ENCODE results near the gene MAP3K8. TPM values are rescaled to one million over a fixed set of nuclear protein-coding genes. Genes with fewer than 3 reads are reported as not detected.

The MAP3K8 gene
- total and polyA plus RNA-seq, 9 of the 15 experiments (the other 6 are each of a cell fraction or from before 2014, with no cell fraction given), result 6.9 to 23.6 (median 13.6) TPM

DNA sequence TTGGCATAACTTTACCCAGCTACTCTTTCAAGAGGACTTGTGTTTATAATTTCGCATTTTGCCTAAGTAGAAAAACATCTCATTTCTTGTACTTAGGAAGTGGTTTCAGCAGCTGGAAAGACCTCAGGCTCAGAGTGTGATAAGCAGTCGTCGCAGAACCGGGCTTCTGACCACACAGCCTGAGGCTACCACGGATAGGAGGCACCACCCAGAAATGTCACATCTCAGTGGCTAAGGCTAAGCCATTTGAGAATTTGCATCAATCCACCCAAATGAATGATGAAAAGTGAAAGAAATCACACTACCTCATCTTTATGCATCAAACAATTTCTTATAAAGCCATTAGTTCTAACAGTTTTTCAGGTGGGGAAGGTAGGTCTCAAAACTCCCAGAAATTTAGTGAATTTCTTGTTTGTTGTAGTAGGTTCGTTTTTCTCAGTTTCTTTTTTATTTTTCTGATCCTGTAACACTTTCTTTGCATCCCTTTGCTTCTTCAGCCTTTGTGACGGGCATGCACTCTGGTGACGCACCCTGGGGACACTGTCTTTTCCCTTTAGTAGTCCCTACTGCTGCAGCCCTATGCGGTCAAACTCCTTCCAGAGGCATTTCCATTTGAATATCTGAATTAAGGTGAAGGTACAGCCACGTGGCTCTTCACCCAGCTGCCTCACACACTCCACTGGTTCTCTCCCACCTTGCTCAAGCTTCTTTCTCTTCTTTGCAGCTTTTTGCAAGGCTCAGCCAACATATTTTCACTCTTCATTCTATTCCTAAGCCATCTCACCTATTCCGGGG, 68.5 kb downstream of the MAP3K8 start (continued):
- TF ChIP-seq, protein P1, sequence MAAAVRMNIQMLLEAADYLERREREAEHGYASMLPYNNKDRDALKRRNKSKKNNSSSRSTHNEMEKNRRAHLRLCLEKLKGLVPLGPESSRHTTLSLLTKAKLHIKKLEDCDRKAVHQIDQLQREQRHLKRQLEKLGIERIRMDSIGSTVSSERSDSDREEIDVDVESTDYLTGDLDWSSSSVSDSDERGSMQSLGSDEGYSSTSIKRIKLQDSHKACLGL (CRISPR knock-in tag; IDR thresholded peaks at IDR 0.05; ENCODE audit: borderline replicate concordance, poor library complexity, severe bottlenecking), result no peak
- TF ChIP-seq RBFOX2 (IDR thresholded peaks at IDR 0.05; ENCODE audit: low read depth, low read length) (no peak), ZNF696 (CRISPR knock-in tag; conservative IDR thresholded peaks at IDR 0.05) (no peak), ZFP1 (CRISPR knock-in tag; IDR thresholded peaks at IDR 0.05) (no peak), ZNF197 (CRISPR knock-in tag; IDR thresholded peaks at IDR 0.05; ENCODE audit: low read depth) (0 out of 2 replicates have a peak, but pooled peaks have one; percentile 24), NR2C2 (CRISPR knock-in tag; IDR thresholded peaks at IDR 0.05) (no peak), NR2C2 (tag; IDR thresholded peaks at IDR 0.05) (no peak), SMARCA5 (IDR thresholded peaks at IDR 0.05) (no peak)
- TF ChIP-seq, protein P2, sequence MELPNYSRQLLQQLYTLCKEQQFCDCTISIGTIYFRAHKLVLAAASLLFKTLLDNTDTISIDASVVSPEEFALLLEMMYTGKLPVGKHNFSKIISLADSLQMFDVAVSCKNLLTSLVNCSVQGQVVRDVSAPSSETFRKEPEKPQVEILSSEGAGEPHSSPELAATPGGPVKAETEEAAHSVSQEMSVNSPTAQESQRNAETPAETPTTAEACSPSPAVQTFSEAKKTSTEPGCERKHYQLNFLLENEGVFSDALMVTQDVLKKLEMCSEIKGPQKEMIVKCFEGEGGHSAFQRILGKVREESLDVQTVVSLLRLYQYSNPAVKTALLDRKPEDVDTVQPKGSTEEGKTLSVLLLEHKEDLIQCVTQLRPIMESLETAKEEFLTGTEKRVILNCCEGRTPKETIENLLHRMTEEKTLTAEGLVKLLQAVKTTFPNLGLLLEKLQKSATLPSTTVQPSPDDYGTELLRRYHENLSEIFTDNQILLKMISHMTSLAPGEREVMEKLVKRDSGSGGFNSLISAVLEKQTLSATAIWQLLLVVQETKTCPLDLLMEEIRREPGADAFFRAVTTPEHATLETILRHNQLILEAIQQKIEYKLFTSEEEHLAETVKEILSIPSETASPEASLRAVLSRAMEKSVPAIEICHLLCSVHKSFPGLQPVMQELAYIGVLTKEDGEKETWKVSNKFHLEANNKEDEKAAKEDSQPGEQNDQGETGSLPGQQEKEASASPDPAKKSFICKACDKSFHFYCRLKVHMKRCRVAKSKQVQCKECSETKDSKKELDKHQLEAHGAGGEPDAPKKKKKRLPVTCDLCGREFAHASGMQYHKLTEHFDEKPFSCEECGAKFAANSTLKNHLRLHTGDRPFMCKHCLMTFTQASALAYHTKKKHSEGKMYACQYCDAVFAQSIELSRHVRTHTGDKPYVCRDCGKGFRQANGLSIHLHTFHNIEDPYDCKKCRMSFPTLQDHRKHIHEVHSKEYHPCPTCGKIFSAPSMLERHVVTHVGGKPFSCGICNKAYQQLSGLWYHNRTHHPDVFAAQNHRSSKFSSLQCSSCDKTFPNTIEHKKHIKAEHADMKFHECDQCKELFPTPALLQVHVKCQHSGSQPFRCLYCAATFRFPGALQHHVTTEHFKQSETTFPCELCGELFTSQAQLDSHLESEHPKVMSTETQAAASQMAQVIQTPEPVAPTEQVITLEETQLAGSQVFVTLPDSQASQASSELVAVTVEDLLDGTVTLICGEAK (IDR thresholded peaks at IDR 0.05), result no peak
- TF ChIP-seq, protein P2 (CRISPR knock-in tag; IDR thresholded peaks at IDR 0.05), result no peak
- TF ChIP-seq, protein P3, sequence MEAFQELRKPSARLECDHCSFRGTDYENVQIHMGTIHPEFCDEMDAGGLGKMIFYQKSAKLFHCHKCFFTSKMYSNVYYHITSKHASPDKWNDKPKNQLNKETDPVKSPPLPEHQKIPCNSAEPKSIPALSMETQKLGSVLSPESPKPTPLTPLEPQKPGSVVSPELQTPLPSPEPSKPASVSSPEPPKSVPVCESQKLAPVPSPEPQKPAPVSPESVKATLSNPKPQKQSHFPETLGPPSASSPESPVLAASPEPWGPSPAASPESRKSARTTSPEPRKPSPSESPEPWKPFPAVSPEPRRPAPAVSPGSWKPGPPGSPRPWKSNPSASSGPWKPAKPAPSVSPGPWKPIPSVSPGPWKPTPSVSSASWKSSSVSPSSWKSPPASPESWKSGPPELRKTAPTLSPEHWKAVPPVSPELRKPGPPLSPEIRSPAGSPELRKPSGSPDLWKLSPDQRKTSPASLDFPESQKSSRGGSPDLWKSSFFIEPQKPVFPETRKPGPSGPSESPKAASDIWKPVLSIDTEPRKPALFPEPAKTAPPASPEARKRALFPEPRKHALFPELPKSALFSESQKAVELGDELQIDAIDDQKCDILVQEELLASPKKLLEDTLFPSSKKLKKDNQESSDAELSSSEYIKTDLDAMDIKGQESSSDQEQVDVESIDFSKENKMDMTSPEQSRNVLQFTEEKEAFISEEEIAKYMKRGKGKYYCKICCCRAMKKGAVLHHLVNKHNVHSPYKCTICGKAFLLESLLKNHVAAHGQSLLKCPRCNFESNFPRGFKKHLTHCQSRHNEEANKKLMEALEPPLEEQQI (IDR thresholded peaks at IDR 0.05), result no peak
- TF ChIP-seq, protein P4, sequence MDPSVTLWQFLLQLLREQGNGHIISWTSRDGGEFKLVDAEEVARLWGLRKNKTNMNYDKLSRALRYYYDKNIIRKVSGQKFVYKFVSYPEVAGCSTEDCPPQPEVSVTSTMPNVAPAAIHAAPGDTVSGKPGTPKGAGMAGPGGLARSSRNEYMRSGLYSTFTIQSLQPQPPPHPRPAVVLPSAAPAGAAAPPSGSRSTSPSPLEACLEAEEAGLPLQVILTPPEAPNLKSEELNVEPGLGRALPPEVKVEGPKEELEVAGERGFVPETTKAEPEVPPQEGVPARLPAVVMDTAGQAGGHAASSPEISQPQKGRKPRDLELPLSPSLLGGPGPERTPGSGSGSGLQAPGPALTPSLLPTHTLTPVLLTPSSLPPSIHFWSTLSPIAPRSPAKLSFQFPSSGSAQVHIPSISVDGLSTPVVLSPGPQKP (CRISPR knock-in tag; IDR thresholded peaks at IDR 0.05), result no peak
